Subcutaneous adipose tissue (tissue), 4 donors: ENCODE results near the gene PTPDC1. TPM values are rescaled to one million over a fixed set of nuclear protein-coding genes. Genes with fewer than 3 reads are reported as not detected.

Experiments
- CTCF ChIP-seq: fragments of 450-650 bp; IDR thresholded peaks from one replicate; pipeline ENCODE4 v1.5.1; 2016; ENCODE audit warnings: low read depth, mild to moderate bottlenecking, control low read depth, antibody characterized with exemption, moderate library complexity
- total RNA-seq, 4 donors: library from RNA; depleted of rRNA; stranded (reverse); fragments of >200 nt; gene quantifications; one replicate each; pipeline ENCODE4 v1.1.0, GENCODE V29; 2016

The PTPDC1 gene
- total RNA-seq, 4 donors from 2014 or later = 11.2 to 16.2 (median 13.4) TPM

GRCh38 chr9:94147776-94148175, 63.5 kb downstream of the PTPDC1 start:
- TF ChIP-seq CTCF = no peak

GRCh38 chr9:94148419-94148818, 64.2 kb downstream of the PTPDC1 start:
- TF ChIP-seq CTCF = no peak

GRCh38 chr9:94149696-94150095, 65.4 kb downstream of the PTPDC1 start:
- TF ChIP-seq CTCF = no peak

GRCh38 chr9:94150279-94150828, 66.1 kb downstream of the PTPDC1 start:
- no peak for TF ChIP-seq CTCF

- TF ChIP-seq CTCF = no peak
Measured at GRCh38 chr9:94150890-94151650, 66.8 kb downstream of the PTPDC1 start.

- no peak for TF ChIP-seq CTCF
Measured at GRCh38 chr9:94153905-94154304, 69.6 kb downstream of the PTPDC1 start.

- TF ChIP-seq CTCF = no peak
Measured at GRCh38 chr9:94156348-94157049, 72.2 kb downstream of the PTPDC1 start.
